ENCODE measurements around the gene CAPS.

CAPS gene

DNA sequence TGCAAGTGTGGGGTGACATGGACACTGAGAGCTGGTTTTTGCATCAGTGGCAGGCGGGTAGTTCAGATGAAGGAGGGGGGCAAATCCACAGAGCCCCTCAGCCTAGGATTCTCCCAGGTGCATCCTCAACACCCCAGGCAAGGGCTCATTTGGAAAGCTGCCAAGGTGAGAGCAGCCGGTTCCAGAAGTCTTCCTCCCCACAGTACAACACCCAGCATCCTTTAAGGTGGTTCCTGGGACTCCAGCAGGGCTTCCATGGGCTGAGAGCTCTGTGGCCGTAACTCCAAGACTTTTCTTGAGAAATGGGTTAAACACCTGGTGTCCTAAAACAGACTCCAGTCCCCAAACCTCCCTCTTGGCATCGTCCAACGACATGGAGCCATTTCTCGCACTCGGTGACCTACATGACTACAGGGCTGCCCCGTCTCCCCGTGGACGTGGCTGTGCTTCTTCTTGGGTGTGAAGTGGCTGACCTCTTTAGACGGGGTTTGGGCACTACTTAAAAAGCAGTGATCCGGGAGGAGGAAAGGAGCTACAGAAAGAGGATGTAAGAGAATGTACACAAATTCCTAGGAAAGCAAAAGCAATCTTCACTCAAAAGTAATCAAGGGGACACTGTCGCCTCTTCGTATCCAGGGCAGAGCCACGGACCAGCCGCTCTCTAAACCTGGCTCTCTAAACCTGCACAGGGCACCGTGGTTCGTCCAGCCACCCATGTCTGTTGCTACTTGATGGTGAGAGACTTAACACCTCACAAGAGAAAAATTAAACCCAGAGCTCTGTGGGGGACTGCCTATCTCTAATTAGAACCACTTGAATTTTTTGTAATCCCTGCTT is 38.4 kb downstream of the CAPS start:
- no peak overlapping the region for H2AFZ ChIP-seq (ENCODE audit: low read depth, low read length)
- H3K9me3 ChIP-seq (ENCODE audit: insufficient read depth, low read length, severe bottlenecking): no peaks in the 10 kb centered on the region
- H3K27ac ChIP-seq (ENCODE audit: low read length): peak overlapping the region; percentile 50
- peaks cover 96% of the 10 kb centered on the region for H4K20me1 ChIP-seq (ENCODE audit: insufficient read depth, low read length)
- TF ChIP-seq CTCF (IDR thresholded peaks at IDR 0.05; ENCODE audit: borderline replicate concordance, extremely low read depth, low read length, poor library complexity, severe bottlenecking) (no peak), EZH2 (IDR thresholded peaks at IDR 0.05; ENCODE audit: borderline replicate concordance, low read depth, low read length, severe bottlenecking) (no peak)
- peaks cover 32% of the 10 kb centered on the region for H3K4me1 ChIP-seq (ENCODE audit: insufficient read depth, low read length)
- peaks cover 100% of the 10 kb centered on the region for H3K79me2 ChIP-seq (ENCODE audit: insufficient read depth, low read length)
- no peak overlapping the region for H3K9ac ChIP-seq (ENCODE audit: low read depth, low read length)
- ATAC-seq (ENCODE audit: insufficient read depth, low read depth): no peak
- H3K4me2 ChIP-seq (ENCODE audit: insufficient read depth, low read length): no peak overlapping the region
- H3K4me3 ChIP-seq (ENCODE audit: low read depth in 1 of 2, low read length in 2 of 2): no peak overlapping the region
- H3K27me3 ChIP-seq (ENCODE audit: insufficient read depth, low read length, poor library complexity): no peaks in the 10 kb centered on the region
- peaks cover 46% of the 10 kb centered on the region for H3K36me3 ChIP-seq (ENCODE audit: insufficient read depth, low read length)
- no peak for DNase-seq

- H4K20me1 ChIP-seq (ENCODE audit: insufficient read depth, low read length): peaks cover 96% of the 10 kb centered on the region
- peaks cover 32% of the 10 kb centered on the region for H3K4me1 ChIP-seq (ENCODE audit: insufficient read depth, low read length)
- peak overlapping the region; percentile 50 for H3K27ac ChIP-seq (ENCODE audit: low read length)
These were observed 39.1 kb downstream of the CAPS start for GRCh38 chr19:5953030-5953589.

DNA sequence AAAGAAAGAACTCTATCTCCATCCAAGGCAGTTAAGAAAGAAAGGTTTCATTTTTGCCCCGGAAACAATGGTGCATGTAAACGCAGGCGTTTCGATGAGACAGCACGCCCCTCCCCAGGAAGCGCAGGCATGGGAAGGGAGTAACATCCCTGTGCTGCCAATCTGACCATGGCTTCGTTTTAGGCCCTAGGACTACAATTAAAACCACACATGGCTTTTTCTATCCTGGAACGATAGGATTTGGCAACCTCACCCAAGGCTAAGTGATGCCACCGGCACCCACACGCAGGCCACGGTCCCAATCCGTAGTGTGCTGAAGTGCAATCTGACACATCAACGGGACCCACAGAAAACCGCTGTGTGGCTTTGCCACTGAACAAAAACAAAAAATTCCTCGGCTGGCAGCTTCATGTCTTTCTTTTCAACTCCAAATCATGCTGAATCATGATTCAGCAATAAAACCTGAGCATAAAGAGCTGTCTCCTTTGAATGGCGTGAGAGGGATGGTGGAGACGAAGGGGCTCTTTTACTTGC is 39.7 kb downstream of the CAPS start:
- no peaks in the 10 kb centered on the region for H3K27me3 ChIP-seq (ENCODE audit: insufficient read depth, low read length, poor library complexity)
- no peak overlapping the region for H3K9ac ChIP-seq (ENCODE audit: low read depth, low read length)

More at GRCh38 chr19:5953030-5953589, 39.1 kb downstream of the CAPS start:
- DNase-seq (no peak), ATAC-seq (ENCODE audit: insufficient read depth, low read depth) (peak; percentile 62; the same call in 2 of the 3 replicates)
- H3K9ac ChIP-seq (ENCODE audit: low read depth, low read length): no peak overlapping the region
- no peaks in the 10 kb centered on the region for H3K27me3 ChIP-seq (ENCODE audit: insufficient read depth, low read length, poor library complexity)
- H3K4me3 ChIP-seq (ENCODE audit: low read depth in 1 of 2, low read length in 2 of 2): no peak overlapping the region
- H3K9me3 ChIP-seq (ENCODE audit: insufficient read depth, low read length, severe bottlenecking): no peaks in the 10 kb centered on the region
- H3K79me2 ChIP-seq (ENCODE audit: insufficient read depth, low read length): peaks cover 100% of the 10 kb centered on the region
- H3K4me2 ChIP-seq (ENCODE audit: insufficient read depth, low read length): no peak overlapping the region
- H2AFZ ChIP-seq (ENCODE audit: low read depth, low read length): no peak overlapping the region
- TF ChIP-seq CTCF (IDR thresholded peaks at IDR 0.05; ENCODE audit: borderline replicate concordance, extremely low read depth, low read length, poor library complexity, severe bottlenecking) (no peak), EZH2 (IDR thresholded peaks at IDR 0.05; ENCODE audit: borderline replicate concordance, low read depth, low read length, severe bottlenecking) (no peak)
- H3K36me3 ChIP-seq (ENCODE audit: insufficient read depth, low read length): peaks cover 42% of the 10 kb centered on the region

More for the DNA sequence above, 39.7 kb downstream of the CAPS start:
- DNase-seq: no peak
- Histone ChIP-seq H2AFZ (ENCODE audit: low read depth, low read length) (no peak overlapping the region), H3K4me1 (ENCODE audit: insufficient read depth, low read length) (peaks cover 32% of the 10 kb centered on the region), H3K36me3 (ENCODE audit: insufficient read depth, low read length) (peaks cover 44% of the 10 kb centered on the region), H3K4me2 (ENCODE audit: insufficient read depth, low read length) (no peak overlapping the region; the same call in 1 of the 2 replicates), H4K20me1 (ENCODE audit: insufficient read depth, low read length) (peaks cover 99% of the 10 kb centered on the region), H3K4me3 (ENCODE audit: low read depth in 1 of 2, low read length in 2 of 2) (no peak overlapping the region), H3K9me3 (ENCODE audit: insufficient read depth, low read length, severe bottlenecking) (no peaks in the 10 kb centered on the region), H3K79me2 (ENCODE audit: insufficient read depth, low read length) (peaks cover 100% of the 10 kb centered on the region), H3K27ac (ENCODE audit: low read length) (peak overlapping the region; percentile 47)
- ATAC-seq (ENCODE audit: insufficient read depth, low read depth): no peak
- TF ChIP-seq CTCF (IDR thresholded peaks at IDR 0.05; ENCODE audit: borderline replicate concordance, extremely low read depth, low read length, poor library complexity, severe bottlenecking) (no peak), EZH2 (IDR thresholded peaks at IDR 0.05; ENCODE audit: borderline replicate concordance, low read depth, low read length, severe bottlenecking) (no peak)

Measured in DND-41 (cell line).